Myocyte (in vitro differentiated cells): ENCODE measurements around the gene TMEM131L. TPM values are rescaled to one million over a fixed set of nuclear protein-coding genes. Genes with fewer than 3 reads are reported as not detected.
"Not testable (repeated sequence)": the region's sequence is repeated elsewhere in the genome, so short reads cannot be mapped to it uniquely, and the experiment has no call there.

Experiments
- DNase-seq: peaks from one replicate; pipeline ENCODE4 v3.0.0-alpha.2; 2012; ENCODE audit warnings: low read depth
- polyA plus RNA-seq: library from polyadenylated mRNA; unstranded; fragments of >200 nt; gene quantifications from one replicate; pipeline ENCODE4 v1.2.1, GENCODE V29; 2012; ENCODE audit warnings: missing spikeins
- total RNA-seq: library from RNA; depleted of rRNA; stranded (reverse); fragments of >200 nt; gene quantifications from 2 replicates; pipeline ENCODE4 v1.2.3, GENCODE V29; 2014

The TMEM131L gene, protein sequence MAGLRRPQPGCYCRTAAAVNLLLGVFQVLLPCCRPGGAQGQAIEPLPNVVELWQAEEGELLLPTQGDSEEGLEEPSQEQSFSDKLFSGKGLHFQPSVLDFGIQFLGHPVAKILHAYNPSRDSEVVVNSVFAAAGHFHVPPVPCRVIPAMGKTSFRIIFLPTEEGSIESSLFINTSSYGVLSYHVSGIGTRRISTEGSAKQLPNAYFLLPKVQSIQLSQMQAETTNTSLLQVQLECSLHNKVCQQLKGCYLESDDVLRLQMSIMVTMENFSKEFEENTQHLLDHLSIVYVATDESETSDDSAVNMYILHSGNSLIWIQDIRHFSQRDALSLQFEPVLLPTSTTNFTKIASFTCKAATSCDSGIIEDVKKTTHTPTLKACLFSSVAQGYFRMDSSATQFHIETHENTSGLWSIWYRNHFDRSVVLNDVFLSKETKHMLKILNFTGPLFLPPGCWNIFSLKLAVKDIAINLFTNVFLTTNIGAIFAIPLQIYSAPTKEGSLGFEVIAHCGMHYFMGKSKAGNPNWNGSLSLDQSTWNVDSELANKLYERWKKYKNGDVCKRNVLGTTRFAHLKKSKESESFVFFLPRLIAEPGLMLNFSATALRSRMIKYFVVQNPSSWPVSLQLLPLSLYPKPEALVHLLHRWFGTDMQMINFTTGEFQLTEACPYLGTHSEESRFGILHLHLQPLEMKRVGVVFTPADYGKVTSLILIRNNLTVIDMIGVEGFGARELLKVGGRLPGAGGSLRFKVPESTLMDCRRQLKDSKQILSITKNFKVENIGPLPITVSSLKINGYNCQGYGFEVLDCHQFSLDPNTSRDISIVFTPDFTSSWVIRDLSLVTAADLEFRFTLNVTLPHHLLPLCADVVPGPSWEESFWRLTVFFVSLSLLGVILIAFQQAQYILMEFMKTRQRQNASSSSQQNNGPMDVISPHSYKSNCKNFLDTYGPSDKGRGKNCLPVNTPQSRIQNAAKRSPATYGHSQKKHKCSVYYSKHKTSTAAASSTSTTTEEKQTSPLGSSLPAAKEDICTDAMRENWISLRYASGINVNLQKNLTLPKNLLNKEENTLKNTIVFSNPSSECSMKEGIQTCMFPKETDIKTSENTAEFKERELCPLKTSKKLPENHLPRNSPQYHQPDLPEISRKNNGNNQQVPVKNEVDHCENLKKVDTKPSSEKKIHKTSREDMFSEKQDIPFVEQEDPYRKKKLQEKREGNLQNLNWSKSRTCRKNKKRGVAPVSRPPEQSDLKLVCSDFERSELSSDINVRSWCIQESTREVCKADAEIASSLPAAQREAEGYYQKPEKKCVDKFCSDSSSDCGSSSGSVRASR (N-terminal part only)
- total RNA-seq: 12.1 and 13.3 TPM in 2 replicates
- polyA plus RNA-seq: 3.8 TPM

DNA sequence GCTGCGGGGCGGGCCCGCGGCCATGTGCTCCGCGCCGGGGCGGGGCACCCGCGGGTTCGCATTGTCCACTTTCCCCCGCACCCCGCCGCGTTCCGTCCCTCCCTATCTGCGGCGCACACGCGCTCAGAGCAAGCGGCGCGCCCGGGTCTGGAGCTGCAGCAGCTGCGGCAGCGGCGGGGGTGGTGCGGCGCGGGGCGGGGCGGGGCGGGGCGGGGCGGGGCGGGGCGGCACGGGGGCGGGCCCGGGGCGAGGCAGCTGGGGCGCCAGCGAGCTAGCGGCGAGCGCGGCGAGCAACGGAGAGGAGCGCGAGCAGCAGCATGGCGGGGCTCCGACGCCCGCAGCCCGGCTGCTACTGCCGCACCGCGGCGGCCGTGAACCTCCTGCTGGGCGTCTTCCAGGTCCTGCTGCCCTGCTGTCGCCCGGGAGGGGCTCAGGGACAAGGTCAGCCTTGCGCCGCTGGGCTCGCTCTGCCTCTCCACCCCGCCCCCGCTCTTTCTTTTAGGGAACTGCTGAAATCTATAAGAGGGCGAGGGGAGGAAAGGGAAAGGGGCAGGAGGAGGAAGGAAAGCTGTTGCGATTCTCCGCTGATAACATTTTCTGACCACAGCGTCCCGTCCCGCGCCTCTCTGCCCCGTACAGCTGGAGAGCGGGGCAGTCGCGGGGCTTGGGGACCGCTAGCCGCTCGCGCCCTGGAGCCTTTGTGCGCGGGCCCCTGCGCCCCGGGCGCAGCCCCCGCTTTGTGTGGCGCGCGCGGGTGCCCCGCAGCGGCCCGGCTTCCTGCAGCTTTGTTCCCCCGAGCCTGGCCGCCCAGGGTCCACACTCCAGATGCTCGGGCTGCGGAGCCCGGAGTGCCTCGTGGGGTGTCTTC is at the start of gene TMEM131L:
TSS of gene TMEM131L (plus strand) at position 280 of the 868 bp plus-strand sequence. CDS start at position 318, 38 bp downstream.
- DNase-seq: peak; percentile 85

- not testable (repeated sequence) for DNase-seq
Measured at GRCh38 chr4:153416456-153416855, 49.7 kb upstream of the TMEM131L start.

GRCh38 chr4:153418121-153418520 is 48.0 kb upstream of the TMEM131L start:
- DNase-seq: no peak

DNA sequence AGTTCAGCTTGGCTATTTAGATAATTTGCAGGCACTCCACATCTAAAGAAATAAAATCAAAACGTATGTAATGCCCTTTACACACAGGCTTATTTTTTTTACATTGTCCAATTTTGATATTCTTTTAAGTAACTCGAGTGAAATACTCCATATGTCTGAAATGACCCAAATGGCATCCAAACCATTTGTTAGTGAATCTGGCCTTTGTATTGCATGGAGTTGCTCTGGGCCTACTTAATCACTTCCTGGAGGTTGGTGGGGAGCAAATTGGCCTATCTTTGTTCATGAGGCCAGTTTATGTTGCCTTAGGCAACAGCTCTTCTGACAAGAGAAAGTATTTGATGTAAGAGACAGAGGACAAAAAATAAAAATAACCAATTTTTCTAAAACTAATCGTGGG is 47.6 kb upstream of the TMEM131L start:
- no peak for DNase-seq

DNA sequence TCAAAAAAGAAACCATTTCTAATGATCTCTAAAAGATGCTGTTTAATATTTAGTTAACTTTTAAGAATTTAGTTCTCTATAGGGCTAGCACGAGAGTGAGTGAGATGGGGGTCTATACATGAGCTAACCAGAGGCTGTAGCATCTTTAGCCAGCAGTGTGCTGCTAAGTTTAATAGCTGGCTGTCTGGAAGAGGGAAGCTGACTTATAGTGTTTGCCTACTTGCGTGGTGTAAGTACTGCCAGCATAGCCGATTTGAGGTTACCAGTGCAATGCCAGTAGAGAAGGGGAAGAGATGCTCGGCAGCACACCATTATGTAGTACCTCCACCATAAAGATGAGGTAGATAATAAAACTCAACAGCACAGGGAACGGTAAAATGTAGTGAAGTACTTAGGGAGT is 47.1 kb upstream of the TMEM131L start:
- DNase-seq: no peak

GRCh38 chr4:153419673-153420278 is 46.4 kb upstream of the TMEM131L start:
- no peak for DNase-seq

DNA sequence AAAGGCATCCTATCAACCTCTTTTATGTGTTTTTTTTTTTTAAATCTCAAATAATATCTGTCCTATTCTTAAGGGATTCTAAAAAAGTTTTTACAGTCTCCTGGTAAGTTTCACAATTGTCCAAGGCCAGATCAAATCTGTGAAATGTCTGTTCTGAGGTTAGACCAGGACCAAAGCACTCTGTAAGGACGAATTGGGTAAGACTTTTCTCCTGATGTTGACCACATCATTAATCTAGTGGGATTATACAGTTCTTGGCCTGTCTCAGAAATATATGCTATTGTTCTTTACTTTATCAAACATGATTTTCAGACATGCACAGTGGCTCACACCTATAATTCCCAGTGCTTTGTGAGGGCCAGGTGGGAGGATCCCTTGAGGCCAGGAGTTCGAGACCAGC is 45.8 kb upstream of the TMEM131L start:
- DNase-seq: no peak

- DNase-seq: no peak
Measured at GRCh38 chr4:153421941-153422340, 44.2 kb upstream of the TMEM131L start.

- DNase-seq: no peak
Measured at GRCh38 chr4:153426207-153426885, 39.8 kb upstream of the TMEM131L start.

DNA sequence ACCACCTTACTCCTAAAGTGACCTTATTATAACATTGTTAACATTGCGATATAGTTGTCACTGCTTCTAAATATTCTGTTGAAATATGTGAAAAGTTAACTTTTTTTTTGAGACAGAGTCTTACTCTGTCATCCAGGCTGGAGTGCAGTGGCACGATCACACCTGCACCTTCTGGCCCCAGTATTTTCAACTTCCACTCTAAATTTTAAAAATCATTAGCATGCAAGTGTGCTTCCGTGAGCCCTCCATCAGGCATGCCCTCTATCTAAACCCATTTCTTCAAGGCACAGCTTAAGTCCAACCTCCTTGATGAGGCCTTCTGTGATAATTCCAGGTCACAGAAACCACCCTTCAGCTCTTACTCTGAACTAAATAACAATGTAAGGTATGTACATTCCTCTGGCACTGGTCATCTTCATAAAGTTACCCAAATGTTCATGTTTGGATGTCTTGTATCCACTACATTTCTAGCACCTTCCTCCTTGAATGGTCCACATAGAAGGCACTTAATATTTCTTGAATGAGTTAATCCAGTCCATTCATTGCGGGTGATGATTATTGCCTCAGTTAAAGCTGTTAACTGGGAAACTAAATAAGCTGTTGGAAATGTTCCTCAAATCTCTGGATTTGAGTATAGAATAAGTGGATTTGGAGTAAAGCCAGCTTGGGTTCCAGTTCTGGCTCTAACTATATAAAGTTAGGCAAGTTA is 38.6 kb upstream of the TMEM131L start:
- DNase-seq: no peak

DNA sequence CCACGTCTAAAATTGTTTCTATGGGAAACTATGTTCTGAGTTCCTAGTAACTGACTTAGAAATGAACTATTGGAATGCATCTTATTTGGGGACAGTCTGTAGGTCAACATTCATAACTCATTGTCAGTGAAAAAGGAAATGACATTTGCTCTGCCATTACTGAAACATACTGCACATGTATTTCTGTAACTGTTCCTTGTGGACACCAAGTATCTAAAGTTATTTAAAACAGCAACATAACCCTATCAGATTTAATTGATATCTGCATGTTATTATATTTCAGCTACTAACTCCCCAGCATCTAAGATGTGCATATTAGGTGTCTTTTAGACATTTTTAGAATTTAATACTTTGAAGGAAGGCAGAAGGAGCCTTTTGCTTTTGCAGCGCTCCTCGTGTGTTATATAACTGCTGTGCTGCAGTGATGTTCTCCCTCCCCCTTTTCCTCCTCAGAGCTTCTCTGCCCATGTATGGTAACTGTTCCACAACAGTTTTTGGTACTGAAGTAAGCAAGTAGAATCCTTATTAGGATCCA is 37.2 kb upstream of the TMEM131L start:
- DNase-seq: no peak

GRCh38 chr4:153432965-153433753 is 33.0 kb upstream of the TMEM131L start:
- DNase-seq: peak; percentile 70

- DNase-seq: no peak
Measured at GRCh38 chr4:153433754-153434105, 32.4 kb upstream of the TMEM131L start.

DNA sequence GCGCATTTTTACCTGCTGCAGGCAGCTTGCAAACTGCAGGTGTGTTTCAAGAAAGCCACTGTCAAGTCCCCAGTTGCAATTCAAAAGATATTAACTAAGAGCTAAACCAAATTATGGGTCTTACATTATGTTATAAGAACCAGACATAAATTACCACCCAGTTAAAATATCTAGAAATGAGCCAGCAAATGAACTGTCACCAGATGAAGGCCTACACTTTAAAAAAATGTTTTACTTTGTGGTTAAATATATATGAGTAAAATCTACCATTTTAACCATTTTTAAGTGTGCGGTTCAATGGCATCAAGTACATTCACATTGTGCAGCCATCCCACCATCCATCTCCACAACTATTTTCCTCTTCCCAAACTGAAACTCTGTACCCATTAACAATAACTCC is 32.0 kb upstream of the TMEM131L start:
- no peak for DNase-seq

DNA sequence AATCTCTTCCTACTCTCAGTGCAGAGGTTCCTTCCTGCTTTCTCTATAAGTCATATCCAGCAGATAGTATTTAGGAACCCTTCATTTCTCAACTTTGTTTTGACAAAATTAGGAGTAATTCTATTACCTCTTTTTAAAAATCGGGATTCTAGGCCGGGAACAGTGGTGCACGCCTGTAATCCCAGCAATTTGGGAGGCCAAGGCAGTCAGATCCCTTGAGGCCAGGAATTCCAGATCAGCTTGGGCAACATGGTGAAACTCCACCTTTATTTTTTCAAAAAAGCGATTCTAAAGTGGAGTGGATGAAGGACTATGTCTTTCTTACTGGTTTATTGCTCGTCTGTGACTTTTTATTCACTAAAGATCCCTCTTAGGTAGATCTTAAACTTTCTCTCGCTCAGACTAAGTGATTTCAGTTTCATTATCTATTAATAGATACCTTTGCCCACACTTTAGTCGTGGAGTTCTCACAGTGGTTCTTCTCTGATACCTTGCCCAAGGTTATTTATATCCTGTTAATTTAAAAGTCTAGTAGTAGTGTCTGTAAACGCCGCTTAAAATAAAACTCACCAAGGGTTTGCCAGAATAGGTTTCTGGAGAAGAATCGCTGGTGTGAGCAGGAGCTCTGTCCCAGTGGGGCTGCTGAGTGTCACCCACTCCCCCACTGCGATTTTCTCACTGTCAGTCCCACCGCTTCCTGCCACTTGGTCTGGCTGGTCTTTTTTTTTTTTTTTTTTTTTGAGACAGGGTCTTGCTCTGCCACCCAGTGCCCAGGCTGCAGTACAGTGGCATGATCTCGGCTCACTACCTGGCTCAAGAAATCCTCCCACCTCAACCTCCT is 27.0 kb upstream of the TMEM131L start:
- DNase-seq: peak; percentile 28

DNA sequence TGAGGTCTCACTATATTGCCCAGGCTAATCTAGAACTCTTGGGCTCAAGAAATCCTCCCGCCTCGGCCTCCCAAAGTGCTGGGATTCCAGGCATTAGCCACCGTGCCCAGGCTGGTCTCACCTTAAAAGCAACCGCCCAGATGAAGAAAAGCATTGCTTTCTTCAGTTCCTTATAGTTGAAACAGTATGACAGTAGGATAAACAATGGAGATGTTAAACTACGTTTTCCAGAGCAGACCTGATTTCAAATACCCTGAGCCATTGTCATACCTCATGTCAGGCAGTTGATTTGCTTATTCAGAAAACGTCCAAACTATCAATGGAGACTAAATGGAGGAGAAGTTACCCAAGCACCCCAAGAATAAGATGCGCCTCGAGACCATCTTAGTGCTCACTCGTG is 26.3 kb upstream of the TMEM131L start:
- no peak for DNase-seq

DNA sequence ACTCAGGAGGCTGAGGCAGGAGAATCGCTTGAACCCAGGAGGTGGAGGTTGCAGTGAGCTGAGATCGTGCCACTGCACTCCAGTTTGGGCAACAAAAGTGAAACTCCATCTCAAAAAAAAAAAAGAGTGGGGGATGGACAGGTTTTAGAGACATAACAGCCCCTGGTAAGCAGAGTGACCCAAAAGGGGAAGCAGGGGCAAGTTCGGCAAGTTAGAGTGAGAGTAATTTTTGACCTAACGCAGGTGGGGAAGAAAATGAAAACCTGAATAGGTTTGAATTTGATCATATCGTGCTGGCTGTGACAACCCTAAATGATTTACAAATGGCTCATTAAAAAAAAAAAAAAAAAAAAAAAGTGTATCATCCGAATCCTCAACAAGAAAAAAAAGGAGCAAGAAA is 25.7 kb upstream of the TMEM131L start:
- no peak for DNase-seq
